NCI-H146 (cell line): Measurements from ENCODE around the gene C1orf232.

Experiments
- DNase-seq: peaks from one replicate; lab custom pipeline; 2025; lab: John Stamatoyannopoulos, UW

C1orf232 gene

GRCh38 chr1:26177182-26177684 is 8.5 kb upstream of the C1orf232 start, which contains the start of gene CNKSR1:
CNKSR1 (plus strand) TSS chr1:26177491; CDS start chr1:26177548, 57 bp downstream.
- DNase-seq, result peak; percentile 79

GRCh38 chr1:26175346-26175745 is 6.6 kb upstream of the C1orf232 start:
- no peak for DNase-seq

GRCh38 chr1:26171084-26172072 is 2.6 kb upstream of the C1orf232 start, which contains the start of gene ZNF593OS:
ZNF593OS (minus strand) TSS chr1:26171832; CDS start chr1:26171661, 171 bp downstream.
- DNase-seq, result no peak

- no peak for DNase-seq
These were observed 1.7 kb upstream of the C1orf232 start for GRCh38 chr1:26170472-26170821.

GRCh38 chr1:26169669-26170471 is 1.1 kb upstream of the C1orf232 start, which contains the start of gene ZNF593:
ZNF593 (plus strand) TSS chr1:26169908; CDS start chr1:26169984, 76 bp downstream.
- peak; percentile 87 for DNase-seq

GRCh38 chr1:26169198-26169554 is 413 bp upstream of the C1orf232 start:
- DNase-seq, result no peak

- no peak for DNase-seq
These were observed 2.0 kb downstream of the C1orf232 start for GRCh38 chr1:26166719-26167281.

GRCh38 chr1:26164861-26165842 is 3.6 kb downstream of the C1orf232 start:
- no peak for DNase-seq

GRCh38 chr1:26164036-26164860 is 4.5 kb downstream of the C1orf232 start:
- peak; percentile 20 for DNase-seq

GRCh38 chr1:26163684-26164035 is 5.1 kb downstream of the C1orf232 start:
- DNase-seq, result no peak

GRCh38 chr1:26162220-26162709 is 6.5 kb downstream of the C1orf232 start:
- DNase-seq, result peak; percentile 34

GRCh38 chr1:26161415-26162219 is 7.1 kb downstream of the C1orf232 start:
- DNase-seq, result peak; percentile 56

- DNase-seq, result peak; percentile 10
These were observed 8.0 kb downstream of the C1orf232 start for GRCh38 chr1:26160527-26161414.

- no peak for DNase-seq
These were observed 9.1 kb downstream of the C1orf232 start for GRCh38 chr1:26159743-26160039.

GRCh38 chr1:26158908-26159742 is 9.6 kb downstream of the C1orf232 start, which contains the start of gene FAM110D:
FAM110D (plus strand) TSS chr1:26159079; CDS start chr1:26161292, 2,213 bp downstream.
- no peak for DNase-seq

GRCh38 chr1:26158271-26158907 is 10.4 kb downstream of the C1orf232 start:
- DNase-seq, result no peak
